GM21576 (cell line): ENCODE results near the gene AIFM1.
A peak's percentile ranks its signal among the peaks of the same experiment; 100 is the strongest.

ENCODE experiments used
- ATAC-seq: cut with Tn5 transposase; IDR thresholded peaks from one replicate; pipeline ENCODE4 v1.9.1; 2021; ENCODE audit warnings: mild to moderate bottlenecking, moderate library complexity; ENCODE audit not compliant: unreplicated experiment

The AIFM1 gene

DNA sequence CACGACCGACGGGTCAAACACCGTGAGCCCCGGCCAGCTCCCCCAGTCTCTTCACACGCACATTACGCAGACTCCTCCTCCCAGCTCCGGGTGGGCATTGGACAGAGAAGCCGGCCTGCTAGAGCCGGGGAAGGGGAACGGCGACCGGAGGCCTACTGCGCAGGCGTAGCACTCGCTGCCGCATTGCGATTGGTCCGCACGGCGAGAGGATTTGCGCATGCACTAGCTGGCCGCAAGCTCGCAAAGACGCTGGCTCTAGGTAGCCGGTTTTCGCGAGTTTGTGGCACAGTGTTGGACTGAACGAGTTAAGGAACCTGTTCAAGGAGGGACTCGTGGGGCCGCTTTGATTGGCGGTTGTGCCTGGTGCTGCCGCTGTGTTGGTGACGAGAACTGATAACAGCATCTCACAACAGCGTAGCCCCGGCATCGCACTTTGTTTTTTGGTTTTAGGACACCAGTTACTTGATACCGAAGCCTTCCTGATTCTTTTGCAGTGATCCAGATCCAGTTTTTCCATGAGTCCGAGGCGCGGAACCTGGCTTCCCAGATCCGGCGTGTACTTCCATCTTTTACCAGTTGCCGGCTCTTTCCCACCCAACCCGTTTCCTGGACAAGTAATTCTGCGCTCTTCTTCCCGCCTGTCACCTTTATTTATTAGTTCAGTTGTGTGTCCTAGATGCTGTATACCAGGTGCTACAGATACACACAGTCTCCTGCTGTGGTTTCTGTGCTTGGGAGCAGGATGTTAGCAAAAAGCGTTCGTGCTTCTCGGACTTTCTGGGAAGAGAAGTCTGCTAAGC is at the start of gene AIFM1:
AIFM1 (minus strand) TSS at position 139 of the 800 bp plus-strand sequence. CDS start 185 bp downstream, outside the sequence.
- peak; percentile 86 for ATAC-seq

DNA sequence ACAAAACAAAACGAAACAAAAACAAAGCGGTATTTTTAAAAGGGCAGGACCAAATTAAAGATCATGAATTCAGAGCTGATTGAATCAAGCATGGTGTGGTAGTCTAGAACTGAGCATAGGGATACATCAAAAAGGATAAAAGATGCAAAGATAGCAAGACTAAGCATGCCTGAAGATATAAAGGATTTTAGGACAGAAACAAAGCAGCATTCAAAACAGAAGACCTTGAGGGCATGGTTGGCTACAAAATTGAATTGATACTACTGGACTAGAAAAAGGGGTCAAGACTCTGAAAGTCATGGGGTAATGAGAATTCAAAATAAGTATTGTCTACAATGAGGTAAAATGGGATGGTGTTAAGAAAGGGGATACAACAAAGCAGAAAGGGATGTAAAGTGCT is 47.7 kb upstream of the AIFM1 start:
- no peak for ATAC-seq

DNA sequence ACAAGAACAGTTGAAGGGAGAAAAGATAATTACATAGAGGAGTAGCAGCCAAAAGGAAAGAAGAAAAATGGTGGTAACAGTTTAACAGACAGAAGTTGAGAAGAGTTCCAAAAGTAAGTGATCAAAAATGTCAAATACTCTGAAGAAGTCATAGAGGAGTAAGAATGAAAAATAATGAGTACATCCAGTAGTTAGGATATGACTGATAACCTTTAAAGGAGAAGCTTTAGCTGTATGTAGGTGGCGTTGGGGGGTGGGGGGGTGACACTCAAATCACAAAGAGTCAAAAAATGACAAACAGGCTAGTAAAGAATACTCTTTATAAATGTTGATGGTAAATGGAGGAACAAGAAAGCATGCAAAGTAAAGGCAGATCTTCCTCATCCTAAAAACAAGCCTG is 46.7 kb upstream of the AIFM1 start:
- ATAC-seq: no peak

DNA sequence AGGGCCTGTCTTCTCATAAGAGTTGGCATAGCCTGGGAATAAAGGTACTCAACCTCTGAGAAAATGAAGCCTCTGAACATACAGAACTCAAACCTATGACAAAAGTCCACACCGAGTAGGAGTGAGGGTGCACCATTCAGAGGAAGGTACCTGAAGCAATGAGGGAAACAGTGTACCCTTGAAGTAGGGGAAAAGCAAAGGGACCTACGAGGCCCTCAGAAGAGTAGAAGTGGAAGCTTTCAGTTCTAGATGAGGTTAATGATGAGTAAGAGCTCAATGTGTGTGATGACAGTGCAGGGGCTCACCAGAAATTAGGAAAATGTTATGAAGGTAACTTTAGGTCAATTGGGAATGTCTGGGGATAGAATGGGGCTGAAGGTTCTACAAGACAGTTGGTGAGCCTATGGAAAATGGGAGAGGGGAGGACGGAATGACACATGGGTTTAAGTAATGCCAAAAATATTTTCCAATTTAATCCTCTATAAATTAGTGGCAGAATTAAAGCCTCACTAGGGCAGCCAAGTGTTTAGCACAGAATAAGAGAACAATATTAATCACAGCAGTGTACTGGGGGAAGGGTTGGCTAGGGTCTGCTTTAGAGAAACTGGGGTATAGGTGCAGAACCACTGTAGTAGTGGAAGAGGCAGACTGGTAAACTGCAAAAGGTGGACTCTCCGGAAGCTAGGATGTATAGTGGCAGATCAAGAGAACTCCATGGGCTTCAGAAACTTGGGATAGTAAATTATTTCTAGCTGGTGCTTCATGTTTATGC is 46.0 kb upstream of the AIFM1 start:
- ATAC-seq: no peak

DNA sequence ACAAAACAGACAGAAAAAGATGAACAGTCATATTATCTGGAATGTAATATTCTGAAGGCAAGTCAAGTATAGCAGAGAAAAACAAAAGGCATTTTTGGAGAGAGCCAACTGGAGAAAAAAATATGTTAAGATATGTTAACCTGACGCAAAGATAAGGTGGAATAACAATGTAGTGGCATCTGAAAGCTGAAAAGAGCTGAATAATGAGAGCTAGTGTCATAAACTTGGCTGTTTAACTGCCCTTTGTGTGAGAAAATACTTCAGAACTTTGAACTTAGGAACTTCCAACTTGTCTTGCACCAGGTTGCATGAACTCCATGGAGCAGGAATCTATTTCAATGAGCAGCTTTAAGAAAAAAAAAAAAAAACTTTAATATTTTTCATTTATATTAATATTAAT is 39.0 kb upstream of the AIFM1 start:
- no peak for ATAC-seq

DNA sequence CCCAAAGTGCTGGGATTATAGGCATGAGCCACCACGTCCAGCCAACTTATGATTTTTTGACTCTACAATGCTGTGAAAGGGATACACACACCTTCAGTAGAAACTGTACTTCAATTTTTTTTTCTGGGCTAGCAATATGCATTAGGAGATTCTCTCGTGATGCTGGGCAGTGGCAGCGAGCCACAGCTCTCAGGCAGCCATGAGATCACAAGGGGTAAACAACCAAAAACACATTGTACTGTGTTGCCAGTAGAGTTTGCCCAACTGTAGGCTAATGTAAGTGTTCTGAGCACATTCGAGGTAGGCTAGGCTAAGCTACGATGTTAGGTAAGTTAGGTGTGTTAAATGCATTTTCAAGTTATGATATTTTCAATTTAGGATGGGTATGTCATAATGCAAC is 31.8 kb upstream of the AIFM1 start:
- ATAC-seq: no peak

DNA sequence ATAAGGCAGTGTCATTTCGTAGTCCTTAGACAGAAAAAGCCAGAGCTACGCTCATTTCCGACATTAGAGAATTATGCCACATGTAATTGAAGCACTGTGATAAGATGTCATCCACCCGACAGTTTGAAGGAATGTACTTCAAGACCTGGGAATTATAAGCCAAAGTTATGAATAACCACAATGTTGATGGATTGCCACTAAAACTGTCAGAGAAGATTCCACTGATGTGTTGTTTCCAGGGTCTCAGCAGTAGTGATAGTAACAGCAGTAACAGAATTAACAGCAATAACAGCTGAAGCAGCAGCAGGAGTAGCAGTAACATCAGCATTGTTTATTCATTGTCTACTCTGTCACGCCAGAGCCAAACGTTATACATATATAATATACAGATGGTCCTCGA is 30.8 kb upstream of the AIFM1 start:
- ATAC-seq: no peak

DNA sequence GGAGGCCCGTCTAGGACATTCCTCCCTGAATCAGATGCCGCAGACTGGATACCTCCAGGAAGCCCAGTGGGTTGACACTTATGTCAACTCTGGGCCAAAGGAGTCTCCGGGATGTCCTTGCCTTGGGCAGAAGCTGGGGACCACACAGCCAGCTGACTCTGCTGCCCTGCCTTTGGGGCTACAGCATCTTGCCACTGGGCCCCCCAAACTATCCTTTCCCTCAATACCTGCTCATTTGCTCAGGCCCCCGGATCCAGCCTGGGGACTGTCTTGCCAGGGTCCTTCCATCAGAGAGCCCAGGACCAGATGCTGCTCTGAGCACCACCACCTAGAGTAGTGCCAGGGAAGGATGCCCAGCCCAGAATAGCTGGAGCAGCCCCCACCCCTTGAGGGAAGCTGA is 25.2 kb upstream of the AIFM1 start:
- no peak for ATAC-seq

DNA sequence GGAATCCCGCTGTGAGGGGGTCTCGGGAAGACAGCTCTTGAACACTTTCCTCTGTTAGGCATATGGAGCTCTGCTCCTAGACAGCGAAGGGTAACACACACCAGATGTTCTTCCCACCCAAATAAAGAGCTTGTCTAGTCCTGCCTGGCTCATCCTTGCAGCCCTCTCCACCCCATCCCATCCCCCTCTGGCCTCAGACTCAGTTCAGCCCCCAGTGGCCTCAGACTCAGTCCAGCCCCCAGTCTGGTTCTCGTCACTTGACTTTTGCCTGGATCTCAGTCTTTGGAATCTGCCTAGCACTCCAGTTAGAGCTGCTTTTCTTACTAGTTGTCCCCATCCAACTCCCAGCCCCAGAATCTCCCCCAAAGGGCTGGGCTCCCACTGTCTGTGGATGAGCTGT is 21.0 kb upstream of the AIFM1 start:
- no peak for ATAC-seq

DNA sequence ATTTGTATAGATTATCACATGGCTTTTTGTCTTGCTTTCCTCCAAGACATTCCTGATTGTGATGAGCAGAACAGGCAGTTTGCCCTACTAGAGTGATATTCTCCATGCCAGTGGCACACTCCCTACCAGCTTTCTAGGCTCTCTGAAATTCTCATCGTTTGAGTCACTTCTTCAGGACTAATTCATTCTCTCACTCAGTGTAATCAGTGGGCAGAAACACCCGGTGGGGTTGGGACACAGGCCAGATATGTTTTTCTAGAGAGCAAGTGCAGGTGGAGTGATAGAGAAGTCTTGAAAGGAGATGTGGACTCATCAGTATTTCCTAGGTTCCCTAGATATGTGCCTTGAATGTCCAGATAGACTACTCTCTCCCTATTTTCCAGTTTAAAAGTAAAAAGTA is 19.2 kb upstream of the AIFM1 start:
- no peak for ATAC-seq

DNA sequence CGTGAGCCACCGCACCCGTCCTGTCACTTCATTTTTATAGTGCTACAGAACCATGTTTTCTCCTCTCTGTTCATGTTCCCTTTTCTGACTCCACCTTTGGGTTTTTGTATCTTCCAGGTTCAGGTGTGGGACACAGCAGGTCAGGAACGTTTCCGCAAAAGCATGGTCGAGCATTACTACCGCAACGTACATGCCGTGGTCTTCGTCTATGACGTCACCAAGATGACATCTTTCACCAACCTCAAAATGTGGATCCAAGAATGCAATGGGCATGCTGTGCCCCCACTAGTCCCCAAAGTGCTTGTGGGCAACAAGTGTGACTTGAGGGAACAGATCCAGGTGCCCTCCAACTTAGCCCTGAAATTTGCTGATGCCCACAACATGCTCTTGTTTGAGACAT is 18.5 kb upstream of the AIFM1 start:
- no peak for ATAC-seq

DNA sequence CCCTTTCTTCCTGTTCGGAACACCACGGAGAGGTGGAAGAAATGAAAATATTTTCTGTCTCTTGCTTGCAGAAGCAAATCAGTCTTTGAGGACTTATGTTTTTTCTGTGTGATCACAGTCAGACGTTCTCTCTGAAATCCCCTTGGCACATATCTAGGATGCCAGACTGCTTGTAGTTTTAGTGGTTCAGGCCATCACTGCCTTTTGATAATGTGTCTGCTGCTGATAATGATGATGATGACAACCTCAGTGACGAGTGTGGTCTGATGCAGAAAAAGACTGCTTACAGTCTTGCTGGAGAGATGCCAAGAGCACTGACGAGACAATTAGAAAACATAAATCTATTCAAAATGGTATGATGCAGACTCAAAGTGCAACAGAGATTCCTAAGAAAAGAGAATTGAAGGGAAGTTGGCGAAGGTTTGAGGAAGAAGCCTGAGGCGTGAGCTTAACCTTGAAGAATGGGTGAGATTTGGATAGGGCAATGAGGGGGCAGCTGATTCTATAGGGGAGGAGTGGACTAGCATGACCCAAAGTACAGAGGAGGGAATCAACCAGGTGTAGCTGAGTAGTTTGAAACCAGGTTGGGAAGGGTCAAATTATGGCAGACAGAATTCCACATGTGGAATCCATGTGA is 14.1 kb upstream of the AIFM1 start:
- ATAC-seq: no peak

DNA sequence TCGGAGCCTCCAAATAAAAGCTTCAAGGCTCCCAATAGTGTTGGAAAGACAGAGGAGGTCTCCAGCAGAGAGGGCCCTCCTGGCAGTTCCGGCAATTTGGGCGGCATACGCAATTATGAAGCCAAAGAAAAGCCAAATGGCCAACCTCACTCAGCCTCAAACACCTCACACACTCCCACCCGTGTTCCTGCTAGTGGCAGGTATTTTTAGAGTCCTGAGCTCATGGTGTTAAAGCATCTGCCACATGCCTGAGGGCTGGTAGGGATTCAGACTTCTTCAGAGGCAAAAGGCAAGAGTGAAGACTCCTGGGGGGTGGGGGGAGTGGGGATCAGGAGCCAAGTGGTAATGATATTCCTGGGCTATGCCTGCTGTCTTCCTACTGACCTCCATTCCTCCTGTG is 13.5 kb upstream of the AIFM1 start:
- ATAC-seq: no peak

DNA sequence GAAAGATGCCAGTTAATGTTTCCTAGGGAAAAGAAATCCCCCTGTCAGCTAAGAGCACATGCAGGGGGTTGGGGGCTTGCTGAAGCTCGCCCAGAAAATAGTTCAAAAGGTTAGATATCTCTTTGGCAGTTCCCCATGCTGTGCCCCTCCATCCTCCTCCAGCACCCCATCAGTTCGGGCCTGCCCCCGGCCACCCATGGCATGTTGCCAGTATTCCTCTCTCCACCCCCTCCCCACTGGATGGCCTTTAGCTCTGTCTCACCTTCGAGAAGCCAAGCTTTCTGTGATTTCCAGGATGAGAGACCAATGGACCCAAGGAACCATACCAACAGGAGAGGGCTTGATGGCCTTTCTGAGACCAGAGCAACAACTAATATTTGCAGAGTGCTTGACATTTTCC is 11.3 kb upstream of the AIFM1 start:
- ATAC-seq: no peak

DNA sequence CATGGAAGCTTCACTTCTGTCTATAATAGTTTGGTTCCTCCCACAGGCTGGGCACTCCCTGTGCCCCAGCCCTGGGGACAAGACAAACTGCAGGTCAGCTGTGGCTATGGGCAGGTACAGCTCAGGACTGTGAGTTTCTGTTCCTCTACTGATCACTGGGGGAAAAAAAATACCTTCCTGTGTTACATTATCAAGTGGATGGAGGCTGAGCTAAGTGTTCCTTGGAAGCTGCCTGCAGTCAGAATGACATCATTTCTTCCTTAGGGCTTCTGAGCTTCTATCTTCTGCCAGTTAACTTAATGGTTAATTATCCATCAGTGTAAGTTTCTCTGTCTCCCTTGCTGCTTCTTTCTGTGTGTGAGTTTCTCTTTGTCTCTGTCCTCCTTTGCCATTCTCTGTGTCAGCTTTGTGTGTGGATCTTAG is 10.7 kb upstream of the AIFM1 start:
- peak; percentile 74 for ATAC-seq

DNA sequence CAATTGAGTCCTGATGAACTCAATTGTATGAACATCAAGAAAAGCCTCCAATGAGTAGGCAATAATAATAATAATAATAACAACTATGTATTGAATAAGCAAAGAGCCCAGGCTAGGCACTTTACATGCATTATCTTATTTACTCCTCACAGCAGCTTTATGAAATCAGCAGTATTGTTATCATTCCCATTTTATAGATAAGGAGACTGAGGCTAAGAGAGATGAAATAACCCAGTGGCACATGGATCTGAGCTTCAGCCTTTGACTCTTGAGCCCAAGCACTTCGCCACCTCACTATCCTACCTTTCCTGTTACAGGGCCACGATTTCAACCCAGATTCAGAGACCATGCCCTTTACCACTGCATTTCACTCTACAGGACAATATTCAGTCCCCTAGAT is 9.3 kb upstream of the AIFM1 start:
- no peak for ATAC-seq

DNA sequence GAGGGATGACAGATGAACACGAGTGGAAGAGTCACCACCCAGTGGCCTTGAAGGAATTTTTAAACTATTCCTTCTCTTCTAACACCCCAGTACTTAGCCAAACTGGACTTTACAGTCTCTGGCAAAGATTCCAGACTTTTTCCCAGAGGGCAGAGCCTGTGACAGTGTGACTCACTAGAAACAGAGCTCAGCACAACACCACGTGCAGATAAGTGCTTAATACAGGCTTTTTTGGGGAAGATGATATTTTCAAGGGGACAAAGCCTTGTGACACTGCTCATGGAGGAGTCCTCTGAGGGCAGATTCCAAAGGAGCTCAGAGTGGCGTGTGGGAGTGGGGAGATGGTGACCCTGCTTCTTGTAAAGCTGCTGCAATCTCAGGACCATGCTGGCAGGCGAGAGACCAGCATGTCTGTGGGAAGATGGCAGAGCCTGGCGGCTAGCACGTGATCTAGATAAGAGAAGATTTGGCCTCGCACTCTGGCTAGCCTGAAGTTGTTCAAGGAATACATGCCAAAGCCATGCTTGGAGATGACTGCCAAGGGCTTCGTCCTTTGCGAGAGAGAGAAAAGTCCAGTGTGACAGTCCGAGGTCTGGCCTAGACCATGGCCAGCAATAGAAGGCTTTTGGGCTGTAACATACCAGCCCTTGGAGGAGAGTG is 8.5 kb upstream of the AIFM1 start:
- no peak for ATAC-seq

DNA sequence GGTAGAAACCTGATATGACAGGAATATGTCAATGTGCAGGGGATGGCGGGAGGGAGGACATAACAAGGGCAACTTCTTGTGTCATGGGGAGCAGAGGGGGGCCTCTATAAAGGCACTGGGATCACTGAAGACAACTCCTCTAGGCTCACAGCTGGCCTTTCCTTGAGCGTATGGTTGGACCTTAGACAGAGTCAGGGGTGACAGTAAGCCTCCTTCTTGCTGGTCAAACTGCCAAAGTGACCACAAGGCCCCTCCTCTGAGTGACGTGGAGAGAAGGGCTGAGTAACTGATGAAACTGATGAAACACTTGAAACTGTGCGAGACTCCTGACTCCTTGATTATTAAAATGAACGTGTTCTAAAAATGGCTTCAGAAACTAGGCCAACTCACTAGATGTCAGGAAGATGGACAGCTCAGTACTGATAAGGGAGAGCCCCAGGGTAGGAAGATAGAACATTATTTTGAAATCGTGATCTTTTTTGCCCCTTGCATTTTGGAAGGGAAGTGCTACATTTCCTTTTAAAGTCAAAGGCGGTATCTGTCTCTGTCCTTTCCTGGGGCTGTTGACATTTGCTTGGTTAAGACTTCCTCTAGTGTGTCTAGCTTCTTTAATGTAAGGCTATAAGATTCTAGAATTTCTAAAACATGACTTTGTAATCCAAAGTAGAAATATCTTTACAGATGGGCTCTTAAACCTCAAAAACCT is 7.7 kb upstream of the AIFM1 start:
- peak; percentile 41 for ATAC-seq

DNA sequence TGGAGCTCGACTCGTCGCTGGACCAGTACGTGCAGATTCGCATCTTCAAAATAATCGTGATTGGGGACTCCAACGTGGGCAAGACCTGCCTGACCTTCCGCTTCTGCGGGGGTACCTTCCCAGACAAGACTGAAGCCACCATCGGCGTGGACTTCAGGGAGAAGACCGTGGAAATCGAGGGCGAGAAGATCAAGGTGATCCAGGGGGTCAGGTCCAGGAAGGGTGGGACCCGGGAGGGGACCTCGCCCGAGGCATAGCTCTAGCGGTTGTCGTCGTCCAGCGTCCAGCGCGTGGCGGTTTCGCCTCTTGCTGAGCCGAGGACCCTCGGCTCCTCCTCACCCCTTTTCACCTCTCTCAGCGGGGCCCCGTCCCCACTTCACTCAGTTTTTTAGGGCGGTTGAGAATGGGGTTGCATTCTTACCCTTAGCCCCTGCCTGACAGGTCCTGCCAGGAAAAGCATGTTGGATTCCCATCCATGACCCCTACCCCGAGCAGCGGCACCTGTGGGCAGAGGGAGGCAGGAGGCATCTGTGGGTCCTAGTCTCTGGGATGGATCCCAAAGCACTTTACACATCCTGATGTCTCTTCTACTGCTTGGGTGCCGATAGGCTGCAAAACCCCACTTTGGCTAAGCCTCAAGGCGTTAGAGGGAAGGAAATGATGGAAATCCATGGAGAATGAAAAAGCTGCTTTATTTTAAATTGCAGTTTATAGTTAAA is 6.6 kb upstream of the AIFM1 start:
- no peak for ATAC-seq
